KG1 (cell line): ENCODE data around the gene HOMER3.

Experiments
- DNase-seq: peaks from one replicate; lab custom pipeline; 2025; lab: John Stamatoyannopoulos, UW

Gene HOMER3

GRCh38 chr19:18940769-18941627, at the start of gene HOMER3:
HOMER3 (minus strand) TSS chr19:18941217; CDS start chr19:18938982, 2,235 bp downstream.
- no peak for DNase-seq

GRCh38 chr19:18990128-18990708, 49.2 kb upstream of the HOMER3 start:
- no peak for DNase-seq

- DNase-seq = no peak
Observed at GRCh38 chr19:18989316-18989715, 48.3 kb upstream of the HOMER3 start.

- DNase-seq = no peak
Observed at GRCh38 chr19:18987456-18987855, 46.4 kb upstream of the HOMER3 start.

- peak; percentile 21 for DNase-seq
Observed at GRCh38 chr19:18985257-18985656, 44.2 kb upstream of the HOMER3 start.

- no peak for DNase-seq
Observed at GRCh38 chr19:18984251-18984650, 43.2 kb upstream of the HOMER3 start.

GRCh38 chr19:18982669-18983068, 41.7 kb upstream of the HOMER3 start:
- no peak for DNase-seq

GRCh38 chr19:18980432-18981020, 39.5 kb upstream of the HOMER3 start:
- no peak for DNase-seq

GRCh38 chr19:18978616-18979015, 37.6 kb upstream of the HOMER3 start:
- DNase-seq = no peak

GRCh38 chr19:18975869-18976268, 34.9 kb upstream of the HOMER3 start:
- DNase-seq = no peak

GRCh38 chr19:18975011-18975410, 34.0 kb upstream of the HOMER3 start:
- no peak for DNase-seq

GRCh38 chr19:18972851-18973250, 31.8 kb upstream of the HOMER3 start:
- no peak for DNase-seq

GRCh38 chr19:18972301-18972811, 31.3 kb upstream of the HOMER3 start:
- DNase-seq = peak; percentile 26

GRCh38 chr19:18969931-18970659, 29.1 kb upstream of the HOMER3 start:
- no peak for DNase-seq

GRCh38 chr19:18967358-18968146, 26.5 kb upstream of the HOMER3 start:
- peak; percentile 67 for DNase-seq

GRCh38 chr19:18966307-18966706, 25.3 kb upstream of the HOMER3 start:
- DNase-seq = no peak

- no peak for DNase-seq
Observed at GRCh38 chr19:18964121-18964520, 23.1 kb upstream of the HOMER3 start.

- no peak for DNase-seq
Observed at GRCh38 chr19:18961767-18962620, 21.0 kb upstream of the HOMER3 start.

GRCh38 chr19:18960370-18960769, 19.4 kb upstream of the HOMER3 start:
- DNase-seq = no peak

- no peak for DNase-seq
Observed at GRCh38 chr19:18955042-18955441, 14.0 kb upstream of the HOMER3 start.
